Activated naive CD8-positive, alpha-beta T cell treated with anti-CD3 and anti-CD28 coated beads, Interleukin-2, amount 50 U/mL, for 24 hours (primary cell): ENCODE measurements around the gene KRTAP10-7.
"Not testable (repeated sequence)": the region's sequence is repeated elsewhere in the genome, so short reads cannot be mapped to it uniquely, and the experiment has no call there.

ENCODE experiments used
- ATAC-seq: fragments of 150-1000 bp; cut with Tn5 transposase; one replicate; pipeline ENCODE4 v1.10.0; 2021
- DNase-seq: peaks from one replicate; pipeline ENCODE4 v3.0.0; 2021
- H3K27ac Mint-ChIP-seq: one replicate; pipeline ENCODE4 v1.8.0; 2021; ENCODE audit warnings: mild to moderate bottlenecking, mixed read lengths
- H3K27me3 Mint-ChIP-seq: one replicate; pipeline ENCODE4 v1.8.0; 2021; ENCODE audit warnings: mixed read lengths
- H3K36me3 Mint-ChIP-seq: one replicate; pipeline ENCODE4 v1.8.0; 2021; ENCODE audit warnings: low read depth, mixed read lengths
- H3K4me1 Mint-ChIP-seq: one replicate; pipeline ENCODE4 v1.8.0; 2021; ENCODE audit warnings: mixed read lengths
- H3K4me3 Mint-ChIP-seq: one replicate; pipeline ENCODE4 v1.8.0; 2021; ENCODE audit warnings: mild to moderate bottlenecking, moderate library complexity, mixed read lengths
- H3K9me3 Mint-ChIP-seq: one replicate; pipeline ENCODE4 v1.8.0; 2021; ENCODE audit warnings: mixed read lengths

Gene KRTAP10-7

GRCh38 chr21:44567481-44568171 is 32.8 kb upstream of the KRTAP10-7 start:
- Mint-ChIP-seq H3K27me3 (no peaks in the 10 kb centered on the region), H3K9me3 (no peaks in the 10 kb centered on the region), H3K36me3 (no peaks in the 10 kb centered on the region), H3K4me1 (peaks cover 15% of the 10 kb centered on the region), H3K4me3 (no peak overlapping the region), H3K27ac (no peak overlapping the region)
- no peak for DNase-seq
- no peak for ATAC-seq

- Mint-ChIP-seq H3K4me3 (no peak overlapping the region), H3K27me3 (no peaks in the 10 kb centered on the region), H3K36me3 (no peaks in the 10 kb centered on the region), H3K9me3 (no peaks in the 10 kb centered on the region), H3K27ac (no peak overlapping the region), H3K4me1 (peaks cover 15% of the 10 kb centered on the region)
- DNase-seq: no peak
- no peak for ATAC-seq
Measured at GRCh38 chr21:44568261-44568660, 32.1 kb upstream of the KRTAP10-7 start.

DNA sequence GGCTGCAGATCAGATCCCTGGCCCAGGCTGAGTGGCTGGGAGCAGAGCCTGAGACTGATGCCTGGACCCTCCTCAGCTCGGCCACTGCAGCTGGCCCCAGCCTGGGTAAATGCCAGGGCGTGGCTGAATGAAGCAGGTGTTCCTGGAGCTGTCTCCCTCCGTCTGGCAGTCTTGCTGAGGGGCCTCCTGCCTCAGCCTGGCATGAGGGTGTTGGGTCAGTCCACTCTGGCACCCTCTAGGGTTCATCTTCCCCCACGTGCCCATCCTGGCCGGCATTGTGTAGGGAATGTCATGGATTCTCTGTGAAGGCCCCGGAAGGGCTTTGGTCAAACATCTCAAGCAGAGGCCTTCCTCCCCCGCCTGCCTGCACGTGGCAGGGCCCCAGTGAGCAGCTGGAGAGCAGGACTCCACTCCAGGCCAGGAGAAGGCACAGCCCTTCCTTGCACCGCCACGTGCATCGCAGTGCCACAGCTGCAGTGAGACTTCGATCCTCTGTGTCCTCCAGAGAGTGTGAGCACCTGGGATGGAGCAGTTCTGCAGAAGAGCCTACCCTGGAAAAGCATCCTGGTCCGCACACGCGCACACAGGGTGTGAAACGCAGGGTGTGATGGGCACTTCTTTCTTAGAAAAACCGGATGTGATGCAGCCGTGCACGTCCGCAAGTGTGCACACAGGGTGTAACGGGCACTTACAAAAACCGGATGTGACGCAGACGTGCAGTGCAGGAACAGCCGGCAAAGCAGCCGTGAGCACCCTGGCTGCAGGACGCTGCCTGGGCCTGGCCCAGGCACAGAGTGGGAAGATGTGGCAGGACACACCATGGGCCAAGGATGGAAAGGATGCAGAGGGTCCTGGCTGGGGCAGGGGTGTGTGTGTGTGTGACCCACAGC is 31.5 kb upstream of the KRTAP10-7 start:
- H3K4me1 Mint-ChIP-seq: peaks cover 15% of the 10 kb centered on the region
- no peak for DNase-seq
- H3K27me3 Mint-ChIP-seq: no peaks in the 10 kb centered on the region
- no peak overlapping the region for H3K4me3 Mint-ChIP-seq
- H3K36me3 Mint-ChIP-seq: no peaks in the 10 kb centered on the region
- ATAC-seq: no peak
- H3K27ac Mint-ChIP-seq: no peak overlapping the region
- H3K9me3 Mint-ChIP-seq: no peaks in the 10 kb centered on the region

DNA sequence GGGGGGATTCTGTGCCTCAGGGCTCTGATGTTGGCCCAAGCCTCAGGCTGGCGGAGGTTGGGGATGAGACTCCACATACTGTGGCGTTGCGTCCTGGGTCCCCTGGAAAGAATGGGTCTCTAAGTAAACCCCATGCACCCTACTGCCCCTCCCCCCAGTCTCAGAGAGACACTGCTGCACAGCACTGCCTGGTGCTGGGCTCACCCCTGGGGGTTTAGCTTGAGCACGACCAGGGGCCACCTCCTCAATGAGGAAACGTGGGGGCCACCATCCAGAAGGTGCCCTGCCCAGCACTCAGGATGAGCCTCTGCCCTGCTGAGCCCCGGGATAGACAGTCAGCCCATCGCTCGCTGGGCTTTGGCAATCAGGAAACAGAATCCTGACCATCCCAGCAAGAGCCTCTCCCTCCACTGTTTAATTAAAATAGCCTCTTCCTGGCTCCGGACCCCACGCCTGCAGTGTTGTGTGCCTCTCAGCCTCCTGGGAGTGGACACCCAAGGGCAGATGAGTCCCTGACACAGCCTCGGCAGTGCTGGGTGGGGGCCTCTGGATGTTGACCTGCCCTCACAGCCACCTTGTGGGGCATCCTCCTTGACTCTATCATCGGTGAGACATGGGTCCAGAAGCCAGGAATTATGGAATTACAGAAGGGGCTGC is 30.4 kb upstream of the KRTAP10-7 start:
- ATAC-seq: no peak
- H3K4me3 Mint-ChIP-seq: no peak overlapping the region
- no peak overlapping the region for H3K27ac Mint-ChIP-seq
- no peak for DNase-seq
- H3K36me3 Mint-ChIP-seq: no peaks in the 10 kb centered on the region
- H3K27me3 Mint-ChIP-seq: no peaks in the 10 kb centered on the region
- H3K4me1 Mint-ChIP-seq: peaks cover 9% of the 10 kb centered on the region
- H3K9me3 Mint-ChIP-seq: no peaks in the 10 kb centered on the region

- Mint-ChIP-seq H3K36me3 (no peaks in the 10 kb centered on the region), H3K4me1 (peaks cover 2% of the 10 kb centered on the region), H3K9me3 (no peaks in the 10 kb centered on the region), H3K27ac (no peak overlapping the region), H3K4me3 (no peak overlapping the region), H3K27me3 (peaks cover 2% of the 10 kb centered on the region)
- DNase-seq: no peak
- ATAC-seq: no peak
Measured at GRCh38 chr21:44571296-44571695, 29.1 kb upstream of the KRTAP10-7 start.

- no peaks in the 10 kb centered on the region for H3K36me3 Mint-ChIP-seq
- no peak for DNase-seq
- H3K27ac Mint-ChIP-seq: no peak overlapping the region
- no peak for ATAC-seq
- no peaks in the 10 kb centered on the region for H3K4me1 Mint-ChIP-seq
- H3K27me3 Mint-ChIP-seq: peaks cover 2% of the 10 kb centered on the region
- peaks cover 6% of the 10 kb centered on the region for H3K9me3 Mint-ChIP-seq
- H3K4me3 Mint-ChIP-seq: no peak overlapping the region
Measured at GRCh38 chr21:44571844-44572782, 28.3 kb upstream of the KRTAP10-7 start.

- H3K4me1 Mint-ChIP-seq: no peaks in the 10 kb centered on the region
- ATAC-seq (no peak), DNase-seq (no peak)
- no peaks in the 10 kb centered on the region for H3K36me3 Mint-ChIP-seq
- H3K4me3 Mint-ChIP-seq: no peak overlapping the region
- peaks cover 2% of the 10 kb centered on the region for H3K27me3 Mint-ChIP-seq
- H3K27ac Mint-ChIP-seq: no peak overlapping the region
- peaks cover 13% of the 10 kb centered on the region for H3K9me3 Mint-ChIP-seq
Measured at GRCh38 chr21:44572959-44573583, 27.3 kb upstream of the KRTAP10-7 start.

GRCh38 chr21:44573630-44574456 is 26.6 kb upstream of the KRTAP10-7 start, which contains the start of gene KRTAP10-4:
Gene KRTAP10-4, plus strand, starts transcription at chr21:44573729. Its CDS starts 30 bp downstream, at chr21:44573759.
- H3K36me3 Mint-ChIP-seq, H3K27me3 Mint-ChIP-seq, H3K4me3 Mint-ChIP-seq, DNase-seq, H3K27ac Mint-ChIP-seq, H3K4me1 Mint-ChIP-seq, ATAC-seq: not testable (repeated sequence)
- H3K9me3 Mint-ChIP-seq: peaks cover 14% of the 10 kb centered on the region

GRCh38 chr21:44574457-44575306 is 25.7 kb upstream of the KRTAP10-7 start:
- ATAC-seq (no peak), DNase-seq (no peak)
- Mint-ChIP-seq H3K4me1 (no peaks in the 10 kb centered on the region), H3K4me3 (no peak overlapping the region), H3K27ac (no peak overlapping the region), H3K36me3 (no peaks in the 10 kb centered on the region), H3K9me3 (peaks cover 14% of the 10 kb centered on the region), H3K27me3 (peaks cover 2% of the 10 kb centered on the region)

DNA sequence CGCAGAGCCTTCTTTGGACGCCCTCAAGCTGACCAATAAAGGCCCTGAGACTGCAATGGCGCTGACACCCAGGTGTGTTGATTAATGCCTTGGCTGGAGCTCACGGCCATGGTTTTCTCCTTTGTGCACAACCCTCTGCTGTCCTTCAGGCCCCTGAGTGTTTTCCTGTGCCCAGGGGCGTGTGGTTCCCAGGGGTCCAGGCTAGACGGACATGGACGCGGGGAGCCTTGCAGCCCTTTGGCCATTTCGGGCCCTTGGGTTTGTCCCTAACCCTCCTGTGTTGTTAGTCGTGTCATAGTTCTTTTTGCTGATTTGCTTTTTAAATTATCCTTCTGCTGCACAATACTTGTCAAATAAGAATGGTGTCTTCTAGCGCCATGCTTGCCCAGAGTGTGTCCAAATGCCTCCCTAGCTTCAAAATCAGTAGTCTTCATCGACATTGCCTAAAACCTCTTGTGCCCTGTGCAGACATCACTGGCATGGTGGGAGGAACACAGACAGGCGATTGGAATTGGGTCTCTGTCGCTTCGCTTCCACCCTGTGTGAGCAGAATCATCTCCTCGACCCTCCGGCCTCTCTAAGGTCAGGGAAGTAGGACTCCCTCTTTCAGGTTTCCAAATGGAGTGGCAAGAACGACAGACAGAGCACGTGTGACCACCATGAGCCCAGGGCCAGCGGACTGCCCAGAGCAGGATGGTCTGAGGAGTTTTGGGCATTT is 24.9 kb upstream of the KRTAP10-7 start:
- ATAC-seq (no peak), DNase-seq (no peak)
- Mint-ChIP-seq H3K27ac (no peak overlapping the region), H3K27me3 (peaks cover 2% of the 10 kb centered on the region), H3K4me1 (no peaks in the 10 kb centered on the region), H3K4me3 (no peak overlapping the region), H3K36me3 (no peaks in the 10 kb centered on the region), H3K9me3 (peaks cover 14% of the 10 kb centered on the region)

DNA sequence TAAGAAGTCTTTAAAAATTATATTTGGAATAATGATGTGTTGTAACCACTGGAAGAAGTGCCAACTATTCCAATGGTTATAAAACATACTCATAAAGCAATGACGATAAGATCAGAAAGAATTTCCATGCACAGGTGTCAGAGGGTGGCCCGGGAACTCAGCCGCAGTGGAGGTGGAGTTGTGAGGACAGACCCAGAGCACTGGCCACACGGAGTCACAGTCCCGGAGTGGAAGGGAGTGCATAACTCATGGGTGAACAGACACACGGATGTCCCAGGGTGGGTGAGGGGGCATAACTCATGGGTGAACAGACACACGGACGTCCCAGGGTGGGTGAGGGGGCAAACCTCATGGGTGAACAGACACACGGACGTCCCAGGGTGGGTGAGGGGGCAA is 24.4 kb upstream of the KRTAP10-7 start:
- DNase-seq: no peak
- peaks cover 2% of the 10 kb centered on the region for H3K27me3 Mint-ChIP-seq
- ATAC-seq: no peak
- H3K36me3 Mint-ChIP-seq: no peaks in the 10 kb centered on the region
- H3K9me3 Mint-ChIP-seq: peaks cover 16% of the 10 kb centered on the region
- H3K4me1 Mint-ChIP-seq: no peaks in the 10 kb centered on the region
- H3K4me3 Mint-ChIP-seq: no peak overlapping the region
- no peak overlapping the region for H3K27ac Mint-ChIP-seq
